GM23338 (cell line): ENCODE results near the gene RGS16. TPM values are rescaled to one million over a fixed set of nuclear protein-coding genes. Genes with fewer than 3 reads are reported as not detected.

Experiments used
- ATAC-seq: fragments of 200-7000 bp; cut with Tn5 transposase; 3 replicates; pipeline ENCODE4 v1.9.1; 2020
- DNase-seq: peaks from one replicate; pipeline ENCODE4 v3.0.0-alpha.2; 2015; ENCODE audit warnings: low spot score
- H2AFZ ChIP-seq: fragments of 200-600 bp; sonication (generic); 2 replicates; pipeline ENCODE4 v1.8.0; 2016; ENCODE audit warnings: antibody characterized with exemption, mild to moderate bottlenecking, moderate library complexity
- H3F3A ChIP-seq: fragments of 200-600 bp; sonication (generic); replicated peaks from 2 replicates; pipeline ENCODE4 v1.8.0; 2017; ENCODE audit warnings: antibody characterized with exemption, mixed run types, low read depth
- H3K27ac ChIP-seq: fragments of 200-600 bp; sonication (generic); 2 replicates; pipeline ENCODE4 v1.6.1; 2016; ENCODE audit warnings: low read depth
- H3K27me3 ChIP-seq: fragments of 200-600 bp; sonication (generic); 2 replicates; pipeline ENCODE4 v1.8.0; 2016; ENCODE audit warnings: mild to moderate bottlenecking, mixed run types, moderate library complexity; ENCODE audit not compliant: insufficient read depth
- H3K36me3 ChIP-seq: fragments of 200-600 bp; sonication (generic); 2 replicates; pipeline ENCODE4 v1.8.0; 2016; ENCODE audit warnings: mild to moderate bottlenecking; ENCODE audit not compliant: insufficient read depth
- H3K4me1 ChIP-seq: fragments of 200-600 bp; sonication (generic); 2 replicates; pipeline ENCODE4 v1.8.0; 2016; ENCODE audit warnings: mild to moderate bottlenecking, moderate library complexity; ENCODE audit not compliant: insufficient read depth
- H3K4me2 ChIP-seq: fragments of 200-600 bp; sonication (generic); 2 replicates; pipeline ENCODE4 v1.7.1; 2017; ENCODE audit warnings: mixed run types
- H3K4me3 ChIP-seq: fragments of 200-600 bp; sonication (generic); 2 replicates; pipeline ENCODE4 v1.6.1; 2016; ENCODE audit warnings: mixed run types
- H3K79me2 ChIP-seq: fragments of 200-600 bp; sonication (generic); replicated peaks from 2 replicates; pipeline ENCODE4 v1.8.0; 2017; ENCODE audit warnings: mild to moderate bottlenecking; ENCODE audit not compliant: insufficient read depth
- H3K9me2 ChIP-seq: fragments of 200-600 bp; sonication (generic); 2 replicates; pipeline ENCODE4 v1.8.0; 2017; ENCODE audit not compliant: insufficient read depth
- H4K20me1 ChIP-seq: fragments of 200-600 bp; sonication (generic); replicated peaks from 2 replicates; pipeline ENCODE4 v1.8.0; 2017; ENCODE audit warnings: mild to moderate bottlenecking; ENCODE audit not compliant: insufficient read depth
- H3K27ac Mint-ChIP-seq: 2 replicates; pipeline ENCODE4 v1.8.0; 2020; ENCODE audit warnings: inconsistent platforms, mild to moderate bottlenecking, moderate library complexity, mixed read lengths
- H3K27me3 Mint-ChIP-seq: 3 replicates; pipeline ENCODE4 v1.8.0; 2022; ENCODE audit warnings: low read depth, mild to moderate bottlenecking, moderate library complexity, mixed read lengths, inconsistent platforms; ENCODE audit not compliant: insufficient read depth, poor library complexity
- H3K36me3 Mint-ChIP-seq: 3 replicates; pipeline ENCODE4 v1.8.0; 2021; ENCODE audit warnings: low read depth, mild to moderate bottlenecking, inconsistent platforms, moderate library complexity, mixed read lengths
- H3K4me1 Mint-ChIP-seq: 3 replicates; pipeline ENCODE4 v1.8.0; 2020; ENCODE audit warnings: mild to moderate bottlenecking, inconsistent platforms, mixed read lengths
- H3K4me3 Mint-ChIP-seq: 3 replicates; pipeline ENCODE4 v1.8.0; 2021; ENCODE audit warnings: moderate library complexity, mild to moderate bottlenecking, inconsistent platforms, mixed read lengths
- H3K9me3 Mint-ChIP-seq: 3 replicates; pipeline ENCODE4 v1.8.0; 2020; ENCODE audit warnings: moderate library complexity, mild to moderate bottlenecking, inconsistent platforms, mixed read lengths
- CREB1 ChIP-seq: fragments of 250-450 bp; sonication (Bioruptor Pico); IDR thresholded peaks from 2 replicates; pipeline ENCODE4 v1.5.0; 2020; ENCODE audit warnings: low read depth, mild to moderate bottlenecking, moderate library complexity
- CTCF ChIP-seq, 2 experiments: fragments of 200-600 bp in 1 of 2; sonication (generic) in 1 of 2; conservative IDR thresholded peaks; 2 replicates each; pipeline versions ENCODE4 v1.5.1 to v1.6.1; 2016 to 2017; ENCODE audit warnings: antibody characterized with exemption in 2 of 2, low read depth in 2 of 2, mild to moderate bottlenecking in 2 of 2, moderate library complexity in 1 of 2
- ETS1 ChIP-seq: IDR thresholded peaks from 2 replicates; pipeline ENCODE4 v1.6.1; 2016; ENCODE audit warnings: antibody characterized with exemption
- EZH2 ChIP-seq: fragments of 200-600 bp; sonication (generic); IDR thresholded peaks from one replicate; pipeline ENCODE4 v1.8.0; 2017; ENCODE audit warnings: antibody characterized with exemption, mild to moderate bottlenecking, low read depth; ENCODE audit not compliant: unreplicated experiment
- EZH2phosphoT487 ChIP-seq: fragments of 200-600 bp; sonication (generic); IDR thresholded peaks from one replicate; pipeline ENCODE4 v1.8.1; 2018; ENCODE audit warnings: antibody characterized with exemption; ENCODE audit not compliant: unreplicated experiment
- JUNB ChIP-seq: IDR thresholded peaks from one replicate; pipeline ENCODE4 v1.6.1; 2016; ENCODE audit warnings: antibody characterized with exemption; ENCODE audit not compliant: unreplicated experiment
- NANOG ChIP-seq: IDR thresholded peaks from 2 replicates; pipeline ENCODE4 v1.6.1; 2016; ENCODE audit warnings: antibody characterized with exemption, borderline replicate concordance
- POLR2AphosphoS5 ChIP-seq: IDR thresholded peaks from 2 replicates; pipeline ENCODE4 v1.6.1; 2016; ENCODE audit warnings: antibody characterized with exemption, low read depth
- REST ChIP-seq: IDR thresholded peaks from one replicate; pipeline ENCODE4 v1.6.1; 2018; ENCODE audit warnings: antibody characterized with exemption; ENCODE audit not compliant: unreplicated experiment
- STAT1 ChIP-seq: IDR thresholded peaks from one replicate; pipeline ENCODE4 v1.6.1; 2016; ENCODE audit warnings: antibody characterized with exemption; ENCODE audit not compliant: unreplicated experiment
- ZNF114 ChIP-seq: fragments of 250-450 bp; sonication (Bioruptor Pico); IDR thresholded peaks from 2 replicates; pipeline ENCODE4 v1.5.0; 2020; ENCODE audit warnings: mild to moderate bottlenecking, moderate library complexity
- ZNF331 ChIP-seq: fragments of 250-450 bp; sonication (Bioruptor Pico); IDR thresholded peaks from 2 replicates; pipeline ENCODE4 v1.5.0; 2020; ENCODE audit warnings: low read depth, mild to moderate bottlenecking, moderate library complexity
- polyA plus RNA-seq: library from polyadenylated mRNA; unstranded; fragments of >200 nt; fragmentation: Nextera tagmentation; extraction: Ambion mirVana; gene quantifications from 2 replicates; pipeline ENCODE4 v1.2.1, GENCODE V29; 2016
- total RNA-seq: library from RNA; depleted of rRNA; stranded (reverse); fragments of >200 nt; shearing (Covaris generic); gene quantifications from 2 replicates; pipeline ENCODE4 v1.2.3, GENCODE V29; 2014
- TF ChIP-seq, protein P1 (sequence below): fragments of 250-450 bp; sonication (Bioruptor Pico); IDR thresholded peaks from 2 replicates; pipeline ENCODE4 v1.5.0; 2020; ENCODE audit warnings: mild to moderate bottlenecking, moderate library complexity

Gene RGS16
- total and polyA plus RNA-seq, 2 experiments from 2014 or later: 15.4 to 31.6 TPM

- TF ChIP-seq, protein P1, sequence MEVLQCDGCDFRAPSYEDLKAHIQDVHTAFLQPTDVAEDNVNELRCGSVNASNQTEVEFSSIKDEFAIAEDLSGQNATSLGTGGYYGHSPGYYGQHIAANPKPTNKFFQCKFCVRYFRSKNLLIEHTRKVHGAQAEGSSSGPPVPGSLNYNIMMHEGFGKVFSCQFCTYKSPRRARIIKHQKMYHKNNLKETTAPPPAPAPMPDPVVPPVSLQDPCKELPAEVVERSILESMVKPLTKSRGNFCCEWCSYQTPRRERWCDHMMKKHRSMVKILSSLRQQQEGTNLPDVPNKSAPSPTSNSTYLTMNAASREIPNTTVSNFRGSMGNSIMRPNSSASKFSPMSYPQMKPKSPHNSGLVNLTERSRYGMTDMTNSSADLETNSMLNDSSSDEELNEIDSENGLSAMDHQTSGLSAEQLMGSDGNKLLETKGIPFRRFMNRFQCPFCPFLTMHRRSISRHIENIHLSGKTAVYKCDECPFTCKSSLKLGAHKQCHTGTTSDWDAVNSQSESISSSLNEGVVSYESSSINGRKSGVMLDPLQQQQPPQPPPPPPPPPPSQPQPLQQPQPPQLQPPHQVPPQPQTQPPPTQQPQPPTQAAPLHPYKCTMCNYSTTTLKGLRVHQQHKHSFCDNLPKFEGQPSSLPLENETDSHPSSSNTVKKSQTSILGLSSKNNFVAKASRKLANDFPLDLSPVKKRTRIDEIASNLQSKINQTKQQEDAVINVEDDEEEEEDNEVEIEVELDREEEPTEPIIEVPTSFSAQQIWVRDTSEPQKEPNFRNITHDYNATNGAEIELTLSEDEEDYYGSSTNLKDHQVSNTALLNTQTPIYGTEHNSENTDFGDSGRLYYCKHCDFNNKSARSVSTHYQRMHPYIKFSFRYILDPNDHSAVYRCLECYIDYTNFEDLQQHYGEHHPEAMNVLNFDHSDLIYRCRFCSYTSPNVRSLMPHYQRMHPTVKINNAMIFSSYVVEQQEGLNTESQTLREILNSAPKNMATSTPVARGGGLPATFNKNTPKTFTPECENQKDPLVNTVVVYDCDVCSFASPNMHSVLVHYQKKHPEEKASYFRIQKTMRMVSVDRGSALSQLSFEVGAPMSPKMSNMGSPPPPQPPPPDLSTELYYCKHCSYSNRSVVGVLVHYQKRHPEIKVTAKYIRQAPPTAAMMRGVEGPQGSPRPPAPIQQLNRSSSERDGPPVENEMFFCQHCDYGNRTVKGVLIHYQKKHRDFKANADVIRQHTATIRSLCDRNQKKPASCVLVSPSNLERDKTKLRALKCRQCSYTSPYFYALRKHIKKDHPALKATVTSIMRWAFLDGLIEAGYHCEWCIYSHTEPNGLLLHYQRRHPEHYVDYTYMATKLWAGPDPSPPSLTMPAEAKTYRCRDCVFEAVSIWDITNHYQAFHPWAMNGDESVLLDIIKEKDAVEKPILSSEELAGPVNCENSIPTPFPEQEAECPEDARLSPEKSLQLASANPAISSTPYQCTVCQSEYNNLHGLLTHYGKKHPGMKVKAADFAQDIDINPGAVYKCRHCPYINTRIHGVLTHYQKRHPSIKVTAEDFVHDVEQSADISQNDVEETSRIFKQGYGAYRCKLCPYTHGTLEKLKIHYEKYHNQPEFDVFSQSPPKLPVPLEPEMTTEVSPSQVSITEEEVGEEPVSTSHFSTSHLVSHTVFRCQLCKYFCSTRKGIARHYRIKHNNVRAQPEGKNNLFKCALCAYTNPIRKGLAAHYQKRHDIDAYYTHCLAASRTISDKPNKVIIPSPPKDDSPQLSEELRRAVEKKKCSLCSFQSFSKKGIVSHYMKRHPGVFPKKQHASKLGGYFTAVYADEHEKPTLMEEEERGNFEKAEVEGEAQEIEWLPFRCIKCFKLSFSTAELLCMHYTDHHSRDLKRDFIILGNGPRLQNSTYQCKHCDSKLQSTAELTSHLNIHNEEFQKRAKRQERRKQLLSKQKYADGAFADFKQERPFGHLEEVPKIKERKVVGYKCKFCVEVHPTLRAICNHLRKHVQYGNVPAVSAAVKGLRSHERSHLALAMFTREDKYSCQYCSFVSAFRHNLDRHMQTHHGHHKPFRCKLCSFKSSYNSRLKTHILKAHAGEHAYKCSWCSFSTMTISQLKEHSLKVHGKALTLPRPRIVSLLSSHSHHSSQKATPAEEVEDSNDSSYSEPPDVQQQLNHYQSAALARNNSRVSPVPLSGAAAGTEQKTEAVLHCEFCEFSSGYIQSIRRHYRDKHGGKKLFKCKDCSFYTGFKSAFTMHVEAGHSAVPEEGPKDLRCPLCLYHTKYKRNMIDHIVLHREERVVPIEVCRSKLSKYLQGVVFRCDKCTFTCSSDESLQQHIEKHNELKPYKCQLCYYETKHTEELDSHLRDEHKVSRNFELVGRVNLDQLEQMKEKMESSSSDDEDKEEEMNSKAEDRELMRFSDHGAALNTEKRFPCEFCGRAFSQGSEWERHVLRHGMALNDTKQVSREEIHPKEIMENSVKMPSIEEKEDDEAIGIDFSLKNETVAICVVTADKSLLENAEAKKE (CRISPR knock-in tag): no peak
- no peak for TF ChIP-seq REST
- peak; percentile 40; the same call in 1 of the 2 replicates for TF ChIP-seq CREB1 (CRISPR knock-in tag)
- no peak for TF ChIP-seq EZH2phosphoT487
- TF ChIP-seq POLR2AphosphoS5: peak; percentile 56
- TF ChIP-seq ETS1: peak; percentile 59; the same call in 1 of the 2 replicates
- 0 out of 4 replicates have a peak, but pooled peaks have one; percentile 9 to 18 for TF ChIP-seq CTCF (conservative IDR thresholded peaks at IDR 0.05; ENCODE audit: low read depth in 2 of 2)
- TF ChIP-seq EZH2: no peak
- no peak for TF ChIP-seq ZNF114 (CRISPR knock-in tag)
- no peak for TF ChIP-seq STAT1
- no peak for TF ChIP-seq ZNF331 (CRISPR knock-in tag)
- TF ChIP-seq JUNB: no peak
- TF ChIP-seq NANOG: peak; percentile 67
- H3K27me3 ChIP-seq: peaks cover 46% of the 10 kb centered on the region
- ATAC-seq: peak; percentile 40
- H3K4me3 Mint-ChIP-seq: peak overlapping the region; percentile 72
- peak overlapping the region; percentile 66; the same call in 1 of the 2 replicates for H3K27ac Mint-ChIP-seq
- H3K27me3 Mint-ChIP-seq: peaks cover 47% of the 10 kb centered on the region
- H3K36me3 Mint-ChIP-seq: peaks cover 3% of the 10 kb centered on the region; the same call in 2 of the 3 replicates
- H3K9me3 Mint-ChIP-seq: peaks cover 11% of the 10 kb centered on the region
- no peak overlapping the region for H2AFZ ChIP-seq
- peak overlapping the region; percentile 73 for H3K27ac ChIP-seq
- H3K4me1 ChIP-seq: peaks cover 68% of the 10 kb centered on the region
- peak overlapping the region; percentile 80 for H3K4me2 ChIP-seq
- no peaks in the 10 kb centered on the region for H4K20me1 ChIP-seq
- no peaks in the 10 kb centered on the region for H3K36me3 ChIP-seq
- H3K4me3 ChIP-seq: peak overlapping the region; percentile 70
- H3F3A ChIP-seq: peaks cover 5% of the 10 kb centered on the region; the same call in 1 of the 2 replicates
- DNase-seq: peak; percentile 87
- H3K79me2 ChIP-seq: no peaks in the 10 kb centered on the region
- no peaks in the 10 kb centered on the region for H3K9me2 ChIP-seq
- H3K4me1 Mint-ChIP-seq: peaks cover 71% of the 10 kb centered on the region
Observed at GRCh38 chr1:182616130-182617013, 12.2 kb upstream of the RGS16 start.
